NOMO-1 treated with dmso at 0.1 percent for 144 hours (cell line): ENCODE measurements around the gene LIMS4.
"Not testable (repeated sequence)": the region's sequence is repeated elsewhere in the genome, so short reads cannot be mapped to it uniquely, and the experiment has no call there.

Experiments used
- DNase-seq: peaks from one replicate; lab custom pipeline; 2025; ENCODE audit not compliant: unreplicated experiment; lab: John Stamatoyannopoulos, UW

The LIMS4 gene

DNA sequence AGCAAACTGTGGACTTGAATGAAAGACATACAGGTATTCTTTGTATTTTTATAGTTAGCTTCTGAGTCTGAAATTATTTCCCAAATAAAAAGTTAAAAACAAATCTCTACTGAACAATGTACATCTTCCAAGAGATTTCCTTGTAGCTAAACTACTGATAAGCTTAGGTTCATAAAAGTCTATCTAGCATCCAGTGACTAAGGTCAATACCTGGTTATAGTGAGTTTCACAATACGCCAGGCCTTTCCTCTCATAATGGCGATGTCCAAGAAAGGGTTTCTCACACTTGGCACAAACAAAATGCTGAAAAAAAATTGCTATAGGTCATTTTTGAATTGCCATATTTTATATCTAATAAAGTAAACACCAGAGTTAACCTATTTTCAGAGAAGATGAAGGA is 21.7 kb downstream of the LIMS4 start:
- not testable (repeated sequence) for DNase-seq

DNA sequence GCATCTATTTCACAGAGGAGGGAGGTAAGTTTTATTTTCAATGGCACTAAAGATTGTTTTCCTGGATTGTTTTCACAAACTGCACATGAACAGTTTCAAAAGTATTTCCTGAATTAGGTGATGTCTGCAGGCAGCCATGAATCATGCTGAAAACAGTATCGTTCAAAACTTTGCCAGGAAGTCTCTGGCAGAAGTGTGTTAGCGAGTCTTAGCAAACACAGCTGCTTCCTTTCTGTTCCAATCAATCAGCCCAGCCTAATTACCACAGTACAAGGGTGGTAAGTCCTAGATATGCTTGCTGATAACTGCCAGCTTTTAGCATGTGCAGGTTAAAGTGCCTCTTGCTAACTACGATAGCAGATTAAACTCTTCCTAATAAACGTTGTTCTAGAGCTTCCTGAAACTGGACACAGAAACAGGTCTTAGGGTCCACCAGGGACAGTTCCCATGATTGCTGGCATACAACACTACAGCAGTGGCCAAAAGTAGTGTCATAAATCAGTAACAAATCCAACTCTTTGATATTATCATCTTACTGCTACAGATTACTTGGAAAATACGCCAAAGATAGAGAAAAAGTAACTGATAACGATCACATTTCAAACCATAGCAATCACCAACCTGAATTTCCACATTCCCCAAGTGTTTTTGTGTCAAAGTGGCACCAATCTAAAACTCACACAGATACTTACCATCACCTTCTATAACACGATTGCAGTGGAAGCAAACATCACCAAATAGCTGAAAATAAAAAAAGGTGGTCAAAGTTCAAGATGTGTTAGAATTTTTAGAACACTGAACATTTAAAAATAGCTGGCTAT is 23.3 kb downstream of the LIMS4 start:
- DNase-seq, result not testable (repeated sequence)

DNA sequence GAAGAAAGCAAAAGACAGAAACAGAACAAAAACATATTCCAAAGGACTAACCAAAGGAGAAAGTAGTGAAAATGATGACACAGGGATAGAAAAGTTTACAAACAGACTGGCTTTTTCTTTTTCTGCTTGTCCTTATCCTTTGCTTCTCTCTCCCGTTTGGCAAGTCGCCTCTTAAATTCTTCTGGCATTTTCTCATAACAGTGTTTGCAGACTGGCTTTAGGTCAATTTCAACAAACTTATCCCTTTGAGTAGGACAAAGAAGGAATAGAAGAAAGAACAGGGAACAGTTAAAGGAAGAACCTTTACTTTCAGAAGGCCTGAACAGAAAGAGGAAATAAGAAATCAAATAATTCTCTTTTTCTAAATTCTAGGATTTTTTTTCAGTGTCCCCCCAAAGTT is 26.0 kb downstream of the LIMS4 start:
- DNase-seq, result not testable (repeated sequence)

DNA sequence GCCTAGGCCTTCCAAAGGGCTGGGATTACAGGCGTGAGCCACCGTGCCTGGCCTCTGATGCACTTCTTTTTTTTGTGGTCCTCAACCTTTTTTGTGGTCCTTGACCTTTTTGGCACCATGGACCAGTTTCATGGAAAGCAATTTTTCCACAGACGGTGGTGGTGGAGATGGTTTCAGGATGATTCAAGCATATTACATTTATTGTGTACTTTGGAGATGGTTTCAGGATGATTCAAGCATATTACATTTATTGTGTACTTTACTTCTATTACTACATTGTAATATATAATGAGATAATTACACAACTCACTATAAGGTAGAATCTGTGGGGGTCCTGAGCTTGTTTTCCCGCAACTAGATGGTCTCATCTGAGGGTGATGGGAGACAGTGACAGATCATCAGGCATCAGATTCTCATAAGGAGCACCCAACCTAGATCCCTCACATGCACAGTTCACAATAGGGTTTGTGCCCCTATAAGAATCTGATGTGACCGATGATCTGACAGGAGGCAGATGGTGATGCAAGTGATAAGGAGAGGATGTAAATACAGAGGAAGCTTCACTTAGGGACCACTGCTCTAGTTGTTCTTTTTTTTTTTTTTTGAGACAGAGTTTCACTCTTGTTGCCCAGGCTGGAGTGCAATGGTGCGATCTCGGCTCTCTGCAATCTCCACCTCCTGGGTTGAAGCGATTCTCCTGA is 29.2 kb downstream of the LIMS4 start:
- DNase-seq, result not testable (repeated sequence)

DNA sequence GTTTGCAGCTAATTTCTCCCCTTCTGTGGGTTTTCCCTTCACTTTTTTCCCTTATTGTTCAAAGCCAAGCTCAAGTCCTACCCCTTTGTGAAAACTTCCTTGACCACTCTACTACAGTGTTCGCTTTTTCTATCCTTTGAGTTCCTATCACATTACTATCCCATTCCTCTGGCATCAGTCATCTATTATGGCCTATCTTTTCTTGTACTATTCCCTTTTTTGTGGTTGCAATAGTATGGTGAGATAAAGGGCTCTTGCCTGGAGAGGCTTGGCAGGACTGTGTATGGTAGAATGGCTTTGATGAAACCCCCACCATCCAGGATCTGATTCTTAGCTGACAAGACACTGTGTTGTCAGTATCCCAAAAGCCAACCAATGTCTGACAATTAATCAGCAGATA is 30.7 kb downstream of the LIMS4 start:
- not testable (repeated sequence) for DNase-seq

DNA sequence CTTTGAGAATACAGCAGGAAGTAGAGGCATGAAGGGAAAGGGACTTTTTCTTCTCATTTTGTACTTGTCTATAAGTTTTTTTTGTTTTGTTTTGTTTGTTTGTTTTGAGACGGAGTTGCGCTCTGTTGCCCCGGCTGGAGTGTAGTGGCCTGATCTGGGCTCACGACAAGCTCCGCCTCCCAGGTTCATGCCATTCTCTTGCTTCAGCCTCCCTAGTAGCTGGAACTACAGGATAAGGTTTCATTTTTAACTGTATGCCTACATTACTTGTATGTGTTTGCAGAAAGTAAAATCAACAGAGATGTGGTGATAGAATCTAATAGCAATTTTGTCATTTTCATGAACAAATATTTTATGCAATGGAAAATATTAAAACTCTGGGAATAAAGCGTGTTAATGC is 38.1 kb downstream of the LIMS4 start:
- DNase-seq, result not testable (repeated sequence)

DNA sequence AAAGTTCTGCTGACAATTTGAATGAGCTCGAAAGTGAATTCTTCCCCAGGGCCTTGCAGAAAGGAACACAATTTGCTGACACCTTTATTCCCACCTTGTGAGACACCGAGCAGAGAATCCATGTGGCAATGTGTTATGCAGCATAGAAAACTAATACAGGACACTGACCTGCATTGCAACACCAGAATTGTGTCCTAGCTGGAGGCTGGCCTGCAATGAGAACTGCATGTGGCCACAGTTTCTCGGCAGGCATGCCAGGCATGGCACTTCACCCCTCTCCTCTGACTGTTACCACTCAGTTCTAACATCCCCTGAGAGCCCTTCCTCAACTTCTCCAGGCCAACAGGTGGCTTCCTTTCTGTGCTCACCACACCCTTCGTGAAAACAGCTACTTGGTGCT is 46.9 kb downstream of the LIMS4 start:
- not testable (repeated sequence) for DNase-seq

DNA sequence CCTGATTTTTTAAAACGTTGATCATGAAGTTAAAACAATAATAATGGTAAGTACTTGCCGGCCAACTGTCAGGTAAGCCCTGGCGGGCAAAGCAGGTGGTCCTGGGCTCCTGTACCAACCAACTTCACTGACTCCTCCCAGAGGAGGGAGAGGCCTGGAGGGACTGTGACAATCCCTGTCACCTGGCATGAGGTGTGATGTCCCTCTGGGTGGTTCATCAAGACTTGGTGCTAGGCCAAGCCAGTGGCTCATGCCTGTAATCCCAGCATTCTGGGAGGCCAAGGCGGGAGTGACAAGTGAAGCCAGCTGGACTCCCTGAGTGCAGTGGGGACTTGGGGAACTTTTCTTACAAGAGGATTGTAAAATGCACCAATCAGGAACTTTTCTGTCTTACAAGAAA is 48.2 kb downstream of the LIMS4 start:
- DNase-seq, result not testable (repeated sequence)

DNA sequence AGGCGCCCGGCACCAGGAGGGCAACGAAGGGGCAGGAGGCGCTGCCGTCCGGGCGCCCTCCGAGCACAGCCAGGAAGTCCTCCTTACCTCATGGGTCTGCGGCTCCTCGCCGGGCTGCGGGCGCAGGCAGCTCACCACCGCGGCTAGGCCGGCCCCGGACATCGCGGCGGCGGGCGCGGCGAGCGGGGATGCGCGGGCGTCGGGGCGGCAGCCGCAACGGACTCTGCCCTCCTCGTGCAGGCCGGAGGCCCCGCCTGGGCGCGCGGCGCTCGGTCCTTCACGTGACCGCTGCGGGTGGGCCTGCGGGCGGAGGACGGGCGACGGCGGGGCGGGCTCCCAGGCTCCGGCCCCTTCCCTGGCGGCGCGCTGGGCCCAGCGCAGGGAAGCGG is 49.0 kb downstream of the LIMS4 start:
- not testable (repeated sequence) for DNase-seq

DNA sequence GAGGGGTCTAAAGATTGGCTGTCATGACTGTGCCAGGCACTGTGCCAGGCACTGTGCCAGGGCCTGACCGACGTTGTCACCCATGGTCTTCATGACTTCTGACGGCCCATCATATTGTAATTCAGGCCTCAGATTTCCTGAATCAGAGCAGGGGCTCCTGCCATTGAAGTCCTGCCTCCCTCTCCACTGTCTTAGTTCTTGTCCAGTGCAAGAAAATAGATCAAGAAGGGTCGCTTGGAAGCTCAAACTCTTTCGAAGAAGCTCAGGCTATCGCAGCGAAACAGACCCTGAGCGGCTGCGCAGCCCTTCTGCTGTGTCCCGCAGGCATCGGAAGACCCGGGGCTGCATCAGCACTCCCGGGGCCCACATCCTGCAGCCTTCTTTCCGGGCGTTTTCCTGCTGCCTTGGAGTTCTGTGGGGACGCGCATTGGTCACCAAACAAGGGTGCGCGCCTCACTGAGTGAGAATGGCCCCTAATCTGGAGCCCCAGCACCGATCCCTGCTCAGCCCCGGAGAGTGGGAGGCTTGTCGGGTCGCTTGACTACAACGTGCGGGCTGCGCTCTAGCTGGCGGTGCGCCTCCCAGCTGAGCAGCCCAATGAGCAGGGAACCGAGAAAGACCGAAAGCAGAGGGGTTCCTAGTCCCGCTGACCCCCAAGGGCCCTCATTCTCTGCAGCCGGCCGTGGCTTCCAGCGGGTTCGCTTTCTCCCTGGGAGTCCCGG is 49.6 kb downstream of the LIMS4 start:
- DNase-seq, result not testable (repeated sequence)

DNA sequence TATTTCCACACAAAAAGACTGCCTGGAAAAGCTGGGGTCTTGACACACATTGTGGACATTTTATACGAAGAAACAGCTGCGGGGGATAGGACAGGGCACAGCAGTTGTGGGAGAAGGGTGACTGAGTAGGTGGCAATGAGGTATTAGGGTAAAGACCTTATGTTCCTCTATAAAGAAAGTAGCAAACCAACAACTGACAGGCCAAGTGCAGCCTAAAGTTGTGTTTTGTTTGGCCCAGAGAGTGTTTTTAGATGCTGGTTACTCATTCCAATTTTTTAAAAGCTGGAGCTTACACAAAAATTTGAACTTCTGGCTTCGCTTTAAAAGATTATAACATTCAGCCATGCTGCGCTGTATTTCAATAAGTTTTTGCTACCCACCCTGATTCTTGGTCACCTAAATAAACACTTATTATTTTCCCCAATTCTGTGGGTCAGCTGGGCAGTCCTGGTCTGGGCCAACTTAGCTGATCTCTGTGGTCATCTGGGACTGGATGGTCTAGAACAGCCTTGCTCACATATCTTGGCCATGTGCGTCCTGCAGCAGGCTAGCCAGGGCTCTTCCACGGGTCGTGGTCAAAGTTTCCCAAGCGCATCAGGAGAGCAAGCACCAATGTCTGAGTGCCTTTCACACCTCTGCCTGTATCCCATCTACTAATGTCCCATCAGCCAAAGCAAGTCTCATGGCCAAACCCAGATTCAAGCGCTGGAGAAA is 51.8 kb downstream of the LIMS4 start:
- DNase-seq, result not testable (repeated sequence)

DNA sequence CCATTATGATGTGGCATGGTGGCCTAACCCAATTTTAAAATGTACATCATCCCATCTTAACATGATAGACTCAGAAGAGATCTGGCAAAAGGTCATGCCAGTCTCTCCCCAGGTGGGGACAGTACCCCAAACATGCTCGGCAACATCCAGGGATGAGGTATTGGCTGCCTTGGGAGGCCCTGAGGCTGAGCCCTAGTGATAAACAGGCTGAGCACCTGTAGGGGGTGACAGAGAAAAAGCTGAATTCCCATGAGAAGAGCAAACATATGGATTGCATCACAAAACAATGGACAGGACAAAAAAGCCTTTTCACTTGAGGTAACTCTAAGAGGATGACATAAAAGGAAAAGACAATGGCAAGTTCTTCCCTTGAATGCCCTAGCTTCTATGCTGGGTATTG is 65.5 kb downstream of the LIMS4 start:
- DNase-seq, result not testable (repeated sequence)

DNA sequence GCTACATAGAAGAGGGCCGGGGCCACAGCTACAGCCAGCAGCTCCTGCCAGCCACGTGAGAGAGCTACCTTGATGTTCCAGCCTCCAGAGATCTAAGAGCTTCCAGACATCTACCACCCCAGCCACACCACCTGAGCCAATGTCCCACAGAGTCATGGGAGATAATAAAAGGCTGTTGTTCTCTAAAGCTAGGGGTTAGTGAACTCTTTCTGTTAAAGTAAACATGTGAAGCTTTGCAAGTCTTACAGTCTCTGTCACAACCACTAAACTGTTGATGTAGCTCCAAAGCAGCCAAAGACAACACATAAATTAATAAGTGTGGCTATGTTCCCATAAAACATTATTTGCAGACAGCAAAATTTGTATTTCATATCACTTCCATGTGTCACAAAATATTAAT is 67.6 kb downstream of the LIMS4 start:
- not testable (repeated sequence) for DNase-seq

DNA sequence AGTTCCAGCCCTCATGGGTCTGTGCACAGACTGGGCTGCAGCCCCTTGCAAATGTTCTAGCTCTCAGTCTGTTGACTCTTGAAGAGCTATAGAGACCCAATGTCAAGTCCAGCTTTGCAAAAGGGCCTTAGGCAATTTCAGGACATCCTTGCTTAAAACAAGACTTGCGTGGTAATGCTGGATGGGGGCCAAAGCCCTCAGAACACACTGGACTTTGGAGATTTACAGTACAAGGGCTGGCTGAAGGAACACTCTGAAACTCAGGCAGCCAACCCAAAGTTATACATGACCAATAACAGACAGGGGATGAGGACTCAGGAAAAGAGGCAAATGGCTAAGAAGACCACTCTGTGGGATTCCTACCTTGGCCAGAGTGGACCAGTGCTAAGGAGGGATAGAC is 68.4 kb downstream of the LIMS4 start:
- not testable (repeated sequence) for DNase-seq

DNA sequence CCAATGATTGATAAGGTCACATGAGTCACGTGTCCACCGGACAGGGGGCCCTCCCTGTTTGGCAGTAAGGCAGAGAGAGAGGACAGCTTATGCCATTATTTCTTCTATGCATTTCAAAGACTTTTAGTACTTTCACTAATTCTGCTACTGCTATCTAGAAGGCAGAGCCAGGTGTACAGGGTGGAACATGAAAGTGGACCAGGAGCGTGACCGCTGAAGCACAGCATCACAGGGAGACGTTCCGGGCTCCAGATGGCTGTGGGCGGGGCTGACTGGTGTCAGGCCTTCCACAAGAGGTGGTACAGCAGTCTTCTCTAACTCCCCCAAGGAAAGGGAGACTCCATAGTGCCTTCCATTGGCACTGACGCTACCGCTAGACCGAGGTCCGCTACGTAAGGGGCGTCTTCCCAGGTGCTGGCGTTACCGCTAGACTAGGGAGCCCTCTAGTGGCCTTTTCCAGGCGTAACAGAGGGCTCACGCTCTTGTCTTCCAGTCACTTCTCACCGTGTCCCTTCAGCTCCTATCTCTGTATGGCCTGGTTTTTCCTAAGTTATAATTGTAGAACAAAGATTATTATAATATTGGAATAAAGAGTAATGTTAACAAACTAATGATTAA is 71.5 kb downstream of the LIMS4 start:
- not testable (repeated sequence) for DNase-seq

DNA sequence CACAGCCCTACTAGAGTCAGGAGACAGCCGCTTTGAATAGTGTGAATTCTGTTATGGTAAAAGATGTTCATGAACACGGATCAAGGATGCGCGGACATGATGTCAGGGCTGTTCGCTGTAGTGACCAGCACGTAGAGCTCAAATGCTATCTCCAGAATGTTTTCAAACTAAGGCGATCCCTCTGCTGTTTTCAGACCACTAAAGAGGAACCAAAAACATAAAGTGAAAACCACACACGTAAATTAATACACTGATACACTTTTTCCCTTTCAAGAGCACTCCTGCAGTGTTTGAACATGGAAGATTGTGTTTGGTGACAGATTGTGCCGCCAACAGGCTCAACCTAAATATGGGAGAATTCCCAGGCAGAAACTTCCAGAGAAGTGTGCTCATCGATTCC is 73.2 kb downstream of the LIMS4 start:
- not testable (repeated sequence) for DNase-seq

DNA sequence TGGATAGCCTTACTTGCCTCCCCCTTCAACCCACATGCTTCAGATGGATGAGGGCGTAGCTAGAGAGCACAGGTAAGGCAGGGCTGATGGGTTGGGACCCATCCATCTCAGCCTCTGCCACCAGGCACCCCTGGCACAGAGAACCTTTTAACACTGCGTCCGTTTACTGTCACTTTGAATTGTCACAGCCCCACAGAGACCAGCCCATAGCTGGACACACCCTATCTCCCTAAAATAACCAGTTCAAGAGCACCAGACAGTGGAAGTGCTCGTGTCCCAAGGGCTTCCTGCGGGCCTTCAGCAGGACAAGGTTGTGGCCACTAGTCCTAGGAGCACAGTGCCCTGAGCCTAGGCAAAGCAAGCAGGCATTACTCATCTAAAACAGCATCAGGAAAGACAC is 76.6 kb downstream of the LIMS4 start:
- not testable (repeated sequence) for DNase-seq
